Activated CD8-positive, alpha-beta T cell treated with anti-CD3 and anti-CD28 coated beads, Interleukin-2, amount 10 ng/mL, durations not matched to agents 7 days and 5 days (primary cell): ENCODE results near the gene DCAF8. TPM values are rescaled to one million over a fixed set of nuclear protein-coding genes. Genes with fewer than 3 reads are reported as not detected.

Experiments
- ATAC-seq: fragments of 150-1000 bp; cut with Tn5 transposase; one replicate; pipeline ENCODE4 v1.10.0; 2021; ENCODE audit warnings: moderate library complexity
- CTCF ChIA-PET: fragments of 350-600 bp; sonication (Branson Sonifier 250); formaldehyde crosslinking; loops from one replicate; lab custom pipeline; 2021; ENCODE audit warnings: antibody characterized with exemption; lab: Charles Lee
- POLR2A ChIA-PET: fragments of 350-600 bp; sonication (Branson Sonifier 250); formaldehyde crosslinking; loops from one replicate; lab custom pipeline; 2021; ENCODE audit warnings: antibody characterized with exemption; lab: Charles Lee
- DNase-seq: peaks from one replicate; pipeline ENCODE4 v3.0.0-alpha.2; 2020
- H3K27ac Mint-ChIP-seq: one replicate; pipeline ENCODE4 v1.8.0; 2021; ENCODE audit warnings: mild to moderate bottlenecking, mixed read lengths
- H3K27me3 Mint-ChIP-seq: one replicate; pipeline ENCODE4 v1.8.0; 2021; ENCODE audit warnings: low read depth, mixed read lengths
- H3K36me3 Mint-ChIP-seq: one replicate; pipeline ENCODE4 v1.8.0; 2021; ENCODE audit warnings: low read depth, mixed read lengths
- H3K4me1 Mint-ChIP-seq: one replicate; pipeline ENCODE4 v1.8.0; 2021; ENCODE audit warnings: low read depth, mixed read lengths
- H3K4me3 Mint-ChIP-seq: one replicate; pipeline ENCODE4 v1.8.0; 2021; ENCODE audit warnings: mild to moderate bottlenecking, mixed read lengths
- H3K9me3 Mint-ChIP-seq: one replicate; pipeline ENCODE4 v1.8.0; 2022; ENCODE audit warnings: mixed read lengths; ENCODE audit not compliant: insufficient read depth
- total RNA-seq, 2 experiments: library from RNA; stranded (reverse); gene quantifications; one replicate each; pipeline ENCODE4 v1.2.3, GENCODE V29; 2021

The DCAF8 gene
- total RNA-seq, 2 experiments from 2014 or later, result 81.9 to 85.9 TPM

GRCh38 chr1:160209321-160210046 is 52.9 kb downstream of the DCAF8 start:
- Mint-ChIP-seq H3K4me1 (peaks cover 22% of the 10 kb centered on the region), H3K27ac (peak overlapping the region; percentile 14), H3K27me3 (no peaks in the 10 kb centered on the region), H3K36me3 (peaks cover 19% of the 10 kb centered on the region), H3K9me3 (no peaks in the 10 kb centered on the region), H3K4me3 (no peak overlapping the region)
- ChIA-PET POLR2A (interaction anchor here (1.0 to 1.3 kb wide), 2 partner anchors 10 to 16 kb away, joined by 4 to 5 read pairs; no protein-coding TSS in a partner anchor), CTCF (interaction anchor here (2.3 to 3.7 kb wide), 2 partner anchors 42 to 82 kb away, joined by 8 to 14 read pairs; no protein-coding TSS in a partner anchor)
- no peak for ATAC-seq
- DNase-seq, result no peak

DNA sequence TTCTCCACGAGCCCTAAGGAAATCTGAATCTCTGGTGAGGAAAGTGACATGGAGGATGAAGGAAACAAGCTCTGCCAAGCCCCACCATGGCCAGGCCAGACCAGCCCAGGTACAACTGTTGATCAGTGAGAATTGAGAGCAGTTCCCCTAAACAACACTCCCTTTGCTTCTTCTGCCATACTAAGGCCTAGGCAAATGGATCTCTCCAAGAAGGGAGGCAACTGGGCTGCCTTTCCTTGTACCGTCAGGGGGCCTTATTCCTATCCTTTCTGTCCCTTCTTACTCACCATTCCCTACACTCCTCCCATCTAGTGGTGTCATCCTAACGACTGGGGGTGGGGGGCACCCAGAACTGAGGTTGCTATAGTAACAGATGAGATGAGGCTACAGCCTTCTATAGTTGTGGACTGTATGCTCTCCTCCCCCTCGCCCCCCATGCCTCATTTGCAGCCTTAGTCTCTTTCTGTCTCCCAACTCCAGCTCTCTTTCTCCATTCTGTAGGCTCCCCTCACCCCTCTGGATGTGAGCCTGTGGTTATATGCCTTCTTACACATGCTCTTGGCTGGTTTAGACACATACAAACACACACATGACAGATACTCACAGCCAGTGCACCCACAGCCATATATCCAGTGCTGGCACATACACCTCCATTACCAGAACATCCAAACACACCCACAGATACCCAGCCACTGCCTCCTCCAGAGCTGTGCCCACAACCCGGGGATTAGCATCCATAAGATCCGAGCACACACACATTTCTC is 53.6 kb downstream of the DCAF8 start:
- peaks cover 28% of the 10 kb centered on the region for H3K4me1 Mint-ChIP-seq
- DNase-seq (no peak), ATAC-seq (no peak)
- ChIA-PET CTCF (interaction anchor here (1.0 to 3.7 kb wide), 3 partner anchors 16 to 83 kb away, joined by 3 to 14 read pairs (median 8); no protein-coding TSS in a partner anchor), POLR2A (interaction anchor here (0.6 to 1.6 kb wide), 5 partner anchors 11 to 859 kb away, joined by 3 to 5 read pairs (median 3); partner anchors contain the start of gene PEX19)
- peaks cover 19% of the 10 kb centered on the region for H3K36me3 Mint-ChIP-seq
- peak overlapping the region; percentile 13 for H3K27ac Mint-ChIP-seq
- H3K27me3 Mint-ChIP-seq, result no peaks in the 10 kb centered on the region
- H3K4me3 Mint-ChIP-seq, result no peak overlapping the region
- no peaks in the 10 kb centered on the region for H3K9me3 Mint-ChIP-seq

DNA sequence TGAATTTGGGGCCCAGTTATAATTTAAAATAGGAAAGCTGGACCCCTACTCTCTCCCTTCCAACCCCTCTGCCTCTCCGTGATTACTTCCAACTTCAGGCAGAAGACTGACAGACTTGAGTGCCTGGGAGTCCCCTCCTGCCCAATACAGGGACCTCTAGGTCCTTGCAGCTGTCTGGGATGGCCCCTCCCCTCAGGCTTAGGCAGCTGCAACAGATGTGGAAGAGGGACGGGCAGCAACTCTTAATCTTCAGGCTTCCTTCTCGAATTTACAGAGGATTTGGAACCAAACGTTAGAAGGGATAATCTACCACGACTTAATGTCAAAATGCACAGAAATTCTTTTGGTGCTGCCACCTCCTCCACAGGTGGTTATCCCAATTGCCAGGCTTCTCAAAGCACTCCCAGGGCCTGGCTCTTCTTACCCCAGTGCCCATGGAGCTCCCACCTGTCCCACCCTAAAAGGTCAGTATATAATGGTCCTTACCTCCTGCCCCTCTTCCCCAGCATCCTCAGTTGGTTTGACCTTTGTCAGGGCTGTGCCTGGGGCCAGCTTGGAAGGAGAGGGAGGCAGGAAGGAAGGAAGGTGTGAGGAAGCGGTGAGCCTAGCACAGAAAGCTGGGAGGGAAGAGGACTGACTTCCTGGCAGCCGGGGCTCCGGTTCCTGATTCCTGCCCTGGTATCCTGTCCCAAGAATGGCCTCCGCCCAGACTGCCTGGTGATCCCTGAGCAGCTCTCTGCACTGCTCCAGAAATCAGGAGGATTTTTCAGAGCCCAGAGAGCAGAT is 54.4 kb downstream of the DCAF8 start:
- peaks cover 16% of the 10 kb centered on the region for H3K36me3 Mint-ChIP-seq
- ATAC-seq (no peak), DNase-seq (no peak)
- no peaks in the 10 kb centered on the region for H3K9me3 Mint-ChIP-seq
- H3K27me3 Mint-ChIP-seq, result no peaks in the 10 kb centered on the region
- ChIA-PET CTCF (interaction anchor here (0.8 to 3.7 kb wide), 5 partner anchors 15 to 129 kb away, joined by 3 to 14 read pairs (median 3); no protein-coding TSS in a partner anchor), POLR2A (interaction anchor here (0.6 to 1.6 kb wide), 4 partner anchors 17 to 860 kb away, joined by 3 to 4 read pairs (median 3); partner anchors contain the start of gene PEX19)
- peaks cover 28% of the 10 kb centered on the region for H3K4me1 Mint-ChIP-seq
- no peak overlapping the region for H3K27ac Mint-ChIP-seq
- no peak overlapping the region for H3K4me3 Mint-ChIP-seq

DNA sequence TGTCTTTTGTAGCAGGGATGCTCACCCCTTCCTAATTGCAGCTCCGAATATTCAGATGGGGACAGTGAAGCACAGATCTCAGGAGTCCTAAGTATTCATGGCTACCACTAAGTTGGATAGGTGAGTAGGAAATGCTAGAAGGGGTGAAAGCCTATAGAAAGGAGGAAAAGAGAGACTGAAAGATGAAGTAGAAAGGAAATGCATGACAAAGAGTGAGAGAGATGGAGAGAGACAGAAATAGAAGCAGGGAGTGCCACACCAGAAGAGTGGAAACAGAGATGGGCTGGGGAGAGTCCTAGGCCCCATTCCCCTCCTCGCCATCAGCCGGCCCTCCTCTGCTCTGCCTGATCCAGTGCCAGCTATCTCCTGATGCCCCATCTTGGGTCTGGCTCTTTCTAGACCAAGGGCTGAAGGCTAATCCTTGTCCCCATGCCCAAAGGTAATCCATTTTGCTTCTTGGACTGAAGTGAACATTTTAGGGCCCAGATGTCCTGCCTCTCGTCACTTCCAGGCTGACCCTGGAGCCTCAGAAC is 55.2 kb downstream of the DCAF8 start:
- POLR2A ChIA-PET, result interaction anchor here (1.6 kb wide), 1 partner anchor 78 kb away, joined by 3 read pairs; the partner anchor contains the start of gene PEX19
- ATAC-seq (no peak), DNase-seq (no peak)
- Mint-ChIP-seq H3K4me1 (peaks cover 28% of the 10 kb centered on the region), H3K27ac (peak overlapping the region; percentile 28), H3K36me3 (peaks cover 12% of the 10 kb centered on the region), H3K9me3 (no peaks in the 10 kb centered on the region), H3K27me3 (no peaks in the 10 kb centered on the region), H3K4me3 (no peak overlapping the region)
- CTCF ChIA-PET, result interaction anchor here (0.8 to 7.0 kb wide), 5 partner anchors 16 to 128 kb away, joined by 3 to 52 read pairs (median 8); partner anchors contain the start of gene CASQ1

- Mint-ChIP-seq H3K4me1 (peaks cover 28% of the 10 kb centered on the region), H3K9me3 (no peaks in the 10 kb centered on the region), H3K27ac (peak overlapping the region; percentile 64), H3K4me3 (peak overlapping the region; percentile 84), H3K27me3 (no peaks in the 10 kb centered on the region), H3K36me3 (peaks cover 11% of the 10 kb centered on the region)
- ChIA-PET POLR2A (no interaction called here), CTCF (interaction anchor here (1.0 to 7.0 kb wide), 4 partner anchors 15 to 128 kb away, joined by 3 to 52 read pairs (median 8); partner anchors contain the start of gene CASQ1)
- ATAC-seq, result no peak
- DNase-seq, result no peak
Measured at GRCh38 chr1:160206421-160207117, 55.8 kb downstream of the DCAF8 start.

- H3K4me1 Mint-ChIP-seq, result peaks cover 28% of the 10 kb centered on the region
- no peaks in the 10 kb centered on the region for H3K9me3 Mint-ChIP-seq
- peaks cover 11% of the 10 kb centered on the region for H3K36me3 Mint-ChIP-seq
- peak overlapping the region; percentile 43 for H3K27ac Mint-ChIP-seq
- H3K4me3 Mint-ChIP-seq, result peak overlapping the region; percentile 84
- POLR2A ChIA-PET, result no interaction called here
- peak; percentile 54 for DNase-seq
- CTCF ChIA-PET, result interaction anchor here (1.0 to 7.0 kb wide), 3 partner anchors 15 to 105 kb away, joined by 3 to 52 read pairs (median 14); partner anchors contain the start of gene CASQ1
- ATAC-seq, result peak; percentile 57
- H3K27me3 Mint-ChIP-seq, result no peaks in the 10 kb centered on the region
Measured at GRCh38 chr1:160206036-160206389, 56.3 kb downstream of the DCAF8 start.

GRCh38 chr1:160205242-160206035 is 56.9 kb downstream of the DCAF8 start, which contains the start of gene PEA15:
TSS of gene PEA15 (plus strand) at chr1:160205384. CDS start at chr1:160211545, 6,161 bp downstream.
- Mint-ChIP-seq H3K27me3 (no peaks in the 10 kb centered on the region), H3K27ac (peak within 1 kb of the TSS; percentile 86), H3K36me3 (peaks cover 11% of the 10 kb centered on the region), H3K4me1 (peaks cover 26% of the 10 kb centered on the region), H3K9me3 (no peaks in the 10 kb centered on the region), H3K4me3 (peak within 1 kb of the TSS; percentile 84)
- peak; percentile 68 for DNase-seq
- ChIA-PET CTCF (interaction anchor here (1.0 to 7.0 kb wide), 5 partner anchors 14 to 105 kb away, joined by 3 to 52 read pairs (median 9); partner anchors contain the start of gene CASQ1), POLR2A (no interaction called here)
- ATAC-seq, result peak; percentile 91

GRCh38 chr1:160204526-160205241 is 57.7 kb downstream of the DCAF8 start:
- Mint-ChIP-seq H3K27ac (peak overlapping the region; percentile 86), H3K27me3 (peaks cover 2% of the 10 kb centered on the region), H3K4me3 (peak overlapping the region; percentile 84), H3K36me3 (peaks cover 11% of the 10 kb centered on the region), H3K9me3 (no peaks in the 10 kb centered on the region), H3K4me1 (peaks cover 25% of the 10 kb centered on the region)
- ATAC-seq, result peak; percentile 23
- DNase-seq, result no peak
- CTCF ChIA-PET, result interaction anchor here (0.7 to 7.0 kb wide), 6 partner anchors 14 to 174 kb away, joined by 3 to 52 read pairs (median 8); partner anchors contain the start of gene CASQ1
- POLR2A ChIA-PET, result no interaction called here

- H3K9me3 Mint-ChIP-seq, result no peaks in the 10 kb centered on the region
- peaks cover 4% of the 10 kb centered on the region for H3K27me3 Mint-ChIP-seq
- ATAC-seq (no peak), DNase-seq (no peak)
- H3K36me3 Mint-ChIP-seq, result no peaks in the 10 kb centered on the region
- H3K4me1 Mint-ChIP-seq, result peaks cover 11% of the 10 kb centered on the region
- ChIA-PET CTCF (interaction anchor here (1.4 to 7.0 kb wide), 3 partner anchors 10 to 91 kb away, joined by 5 to 52 read pairs (median 42); partner anchors contain the start of gene CASQ1), POLR2A (no interaction called here)
- H3K4me3 Mint-ChIP-seq, result no peak overlapping the region
- H3K27ac Mint-ChIP-seq, result no peak overlapping the region
Measured at GRCh38 chr1:160200786-160201185, 61.6 kb downstream of the DCAF8 start.
